ENCODE data around the gene DHRS4.

The DHRS4 gene

GRCh38 chr14:23931721-23932289 lies 21.8 kb upstream of the DHRS4 start:
- TF ChIP-seq CTCF (IDR thresholded peaks at IDR 0.05; ENCODE audit: low read depth, low read length), result no peak
- no peak overlapping the region for H3K4me3 ChIP-seq (replicated peaks in 1 of 2; ENCODE audit: low read depth in 2 of 2, low read length in 2 of 2)
- no peak for DNase-seq (ENCODE audit: low read depth in 2 of 2)

GRCh38 chr14:23932639-23933038 lies 20.9 kb upstream of the DHRS4 start:
- no peak for DNase-seq (ENCODE audit: low read depth in 2 of 2)
- TF ChIP-seq CTCF (IDR thresholded peaks at IDR 0.05; ENCODE audit: low read depth, low read length), result no peak
- H3K4me3 ChIP-seq (replicated peaks in 1 of 2; ENCODE audit: low read depth in 2 of 2, low read length in 2 of 2), result no peak overlapping the region

GRCh38 chr14:23933108-23933741 lies 20.3 kb upstream of the DHRS4 start:
- DNase-seq (ENCODE audit: low read depth in 2 of 2), result no peak
- no peak for TF ChIP-seq CTCF (IDR thresholded peaks at IDR 0.05; ENCODE audit: low read depth, low read length)
- H3K4me3 ChIP-seq (replicated peaks in 1 of 2; ENCODE audit: low read depth in 2 of 2, low read length in 2 of 2), result no peak overlapping the region

- no peak for TF ChIP-seq CTCF (IDR thresholded peaks at IDR 0.05; ENCODE audit: low read depth, low read length)
- no peak overlapping the region for H3K4me3 ChIP-seq (replicated peaks in 1 of 2; ENCODE audit: low read depth in 2 of 2, low read length in 2 of 2)
- no peak for DNase-seq (ENCODE audit: low read depth in 2 of 2)
Observed at GRCh38 chr14:23933742-23934128, 19.8 kb upstream of the DHRS4 start.

GRCh38 chr14:23935158-23935557 lies 18.4 kb upstream of the DHRS4 start:
- no peak for TF ChIP-seq CTCF (IDR thresholded peaks at IDR 0.05; ENCODE audit: low read depth, low read length)
- H3K4me3 ChIP-seq (replicated peaks in 1 of 2; ENCODE audit: low read depth in 2 of 2, low read length in 2 of 2), result no peak overlapping the region
- no peak for DNase-seq (ENCODE audit: low read depth in 2 of 2)

GRCh38 chr14:23936084-23936829 lies 17.3 kb upstream of the DHRS4 start:
- no peak for TF ChIP-seq CTCF (IDR thresholded peaks at IDR 0.05; ENCODE audit: low read depth, low read length)
- H3K4me3 ChIP-seq (replicated peaks in 1 of 2; ENCODE audit: low read depth in 2 of 2, low read length in 2 of 2), result no peak overlapping the region
- DNase-seq (ENCODE audit: low read depth in 2 of 2), result no peak
